Neural progenitor cell (in vitro differentiated cells): ENCODE results near the gene UGT1A4. TPM values are rescaled to one million over a fixed set of nuclear protein-coding genes. Genes with fewer than 3 reads are reported as not detected.

Experiments
- DNase-seq: peaks from one replicate; pipeline ENCODE4 v3.0.0-alpha.2; 2016; ENCODE audit warnings: low spot score
- H2AFZ ChIP-seq: fragments of 200-600 bp; sonication (generic); replicated peaks from 2 replicates; pipeline ENCODE4 v1.6.1; 2016; ENCODE audit warnings: antibody characterized with exemption
- H3F3A ChIP-seq: fragments of 200-600 bp; sonication (generic); 2 replicates; pipeline ENCODE4 v1.6.1; 2016; ENCODE audit warnings: antibody characterized with exemption, low read depth
- H3K27ac ChIP-seq: fragments of 200-600 bp; sonication (generic); 2 replicates; pipeline ENCODE4 v1.5.1; 2016; ENCODE audit warnings: mild to moderate bottlenecking
- H3K27me3 ChIP-seq: fragments of 200-600 bp; sonication (generic); 2 replicates; pipeline ENCODE4 v1.6.1; 2016; ENCODE audit warnings: mild to moderate bottlenecking, moderate library complexity
- H3K36me3 ChIP-seq: fragments of 200-600 bp; sonication (generic); 2 replicates; pipeline ENCODE4 v1.5.1; 2016
- H3K4me1 ChIP-seq: fragments of 200-600 bp; sonication (generic); 2 replicates; pipeline ENCODE4 v1.6.1; 2016; ENCODE audit warnings: mixed run types
- H3K4me2 ChIP-seq: fragments of 200-600 bp; sonication (generic); 2 replicates; pipeline ENCODE4 v1.6.1; 2016
- H3K4me3 ChIP-seq: fragments of 200-600 bp; sonication (generic); 2 replicates; pipeline ENCODE4 v1.5.1; 2016
- H3K79me2 ChIP-seq: fragments of 200-600 bp; sonication (generic); 2 replicates; pipeline ENCODE4 v1.6.1; 2016; ENCODE audit warnings: low read depth
- H3K9ac ChIP-seq: fragments of 200-600 bp; sonication (generic); 2 replicates; pipeline ENCODE4 v1.6.1; 2016
- H3K9me3 ChIP-seq: fragments of 200-600 bp; sonication (generic); 2 replicates; pipeline ENCODE4 v1.5.1; 2016; ENCODE audit warnings: low read depth
- H4K20me1 ChIP-seq: fragments of 200-600 bp; sonication (generic); 2 replicates; pipeline ENCODE4 v1.6.1; 2016; ENCODE audit warnings: low read depth
- H3K27ac Mint-ChIP-seq: 3 replicates; pipeline ENCODE4 v1.8.0; 2021; ENCODE audit warnings: mixed read lengths
- H3K27me3 Mint-ChIP-seq: 2 replicates; pipeline ENCODE4 v1.8.0; 2022; ENCODE audit warnings: low read depth, mild to moderate bottlenecking, inconsistent platforms, moderate library complexity, mixed read lengths; ENCODE audit not compliant: insufficient read depth
- H3K36me3 Mint-ChIP-seq: 3 replicates; pipeline ENCODE4 v1.8.0; 2021; ENCODE audit warnings: mixed read lengths
- H3K4me1 Mint-ChIP-seq: 3 replicates; pipeline ENCODE4 v1.8.0; 2021; ENCODE audit warnings: mixed read lengths
- H3K4me3 Mint-ChIP-seq: 3 replicates; pipeline ENCODE4 v1.8.0; 2021; ENCODE audit warnings: mild to moderate bottlenecking, moderate library complexity, mixed read lengths
- H3K9me3 Mint-ChIP-seq: 3 replicates; pipeline ENCODE4 v1.8.0; 2020; ENCODE audit warnings: mixed read lengths
- EZH2 ChIP-seq: fragments of 200-600 bp; sonication (generic); IDR thresholded peaks from 2 replicates; pipeline ENCODE4 v1.6.1; 2017; ENCODE audit warnings: antibody characterized with exemption, mild to moderate bottlenecking, moderate library complexity
- EZH2phosphoT487 ChIP-seq: fragments of 200-600 bp; sonication (generic); IDR thresholded peaks from 2 replicates; pipeline ENCODE4 v1.6.1; 2017; ENCODE audit warnings: antibody characterized with exemption
- total RNA-seq: library from RNA; depleted of rRNA; stranded (reverse); fragments of >200 nt; gene quantifications from 2 replicates; pipeline ENCODE4 v1.2.3, GENCODE V29; 2015; ENCODE audit warnings: low replicate concordance
- TF ChIP-seq, protein P1 (sequence below): fragments of 200-600 bp; sonication (generic); IDR thresholded peaks from 2 replicates; pipeline ENCODE4 v1.5.1; 2017; ENCODE audit warnings: antibody characterized with exemption, mild to moderate bottlenecking

UGT1A4 gene
- total RNA-seq, 1 donor from 2014 or later, result not detected

DNA sequence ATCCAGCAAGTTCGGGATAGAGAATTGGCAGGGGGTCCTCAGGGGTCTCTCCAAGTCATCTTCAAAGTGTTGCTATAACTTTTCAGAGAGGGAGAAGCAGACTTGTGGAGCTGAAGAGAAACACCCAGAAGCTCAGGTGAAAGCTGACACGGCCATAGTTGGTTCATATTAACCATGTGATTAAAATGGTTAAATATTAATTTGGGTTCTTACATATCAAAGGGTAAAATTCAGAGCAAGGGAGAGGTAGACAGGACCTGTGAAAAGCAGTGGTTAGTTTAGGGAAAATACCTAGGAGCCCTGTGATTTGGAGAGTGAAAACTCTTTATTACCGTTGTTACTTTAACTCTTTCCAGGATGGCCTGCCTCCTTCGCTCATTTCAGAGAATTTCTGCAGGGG lies 25.9 kb upstream of the UGT1A4 start, which contains the start of gene UGT1A6:
Gene UGT1A6 (plus strand): TSS at position 243 of the 400 bp plus-strand sequence. CDS start 115 bp downstream, at position 358.
- H3K9me3 ChIP-seq, result no peaks in the 10 kb centered on the region
- no peaks in the 10 kb centered on the region for H3K4me1 ChIP-seq
- Mint-ChIP-seq H3K9me3 (peaks cover 2% of the 10 kb centered on the region), H3K36me3 (no peaks in the 10 kb centered on the region), H3K4me1 (no peaks in the 10 kb centered on the region), H3K27ac (peak within 1 kb of the TSS; percentile 48), H3K27me3 (peaks cover 2% of the 10 kb centered on the region), H3K4me3 (no peak within 1 kb of the TSS)
- DNase-seq, result no peak
- H3K36me3 ChIP-seq, result no peaks in the 10 kb centered on the region
- H3K79me2 ChIP-seq, result no peaks in the 10 kb centered on the region
- no peaks in the 10 kb centered on the region for H3F3A ChIP-seq
- H3K4me3 ChIP-seq, result no peak within 1 kb of the TSS
- no peak within 1 kb of the TSS for H3K9ac ChIP-seq
- TF ChIP-seq, protein P1, sequence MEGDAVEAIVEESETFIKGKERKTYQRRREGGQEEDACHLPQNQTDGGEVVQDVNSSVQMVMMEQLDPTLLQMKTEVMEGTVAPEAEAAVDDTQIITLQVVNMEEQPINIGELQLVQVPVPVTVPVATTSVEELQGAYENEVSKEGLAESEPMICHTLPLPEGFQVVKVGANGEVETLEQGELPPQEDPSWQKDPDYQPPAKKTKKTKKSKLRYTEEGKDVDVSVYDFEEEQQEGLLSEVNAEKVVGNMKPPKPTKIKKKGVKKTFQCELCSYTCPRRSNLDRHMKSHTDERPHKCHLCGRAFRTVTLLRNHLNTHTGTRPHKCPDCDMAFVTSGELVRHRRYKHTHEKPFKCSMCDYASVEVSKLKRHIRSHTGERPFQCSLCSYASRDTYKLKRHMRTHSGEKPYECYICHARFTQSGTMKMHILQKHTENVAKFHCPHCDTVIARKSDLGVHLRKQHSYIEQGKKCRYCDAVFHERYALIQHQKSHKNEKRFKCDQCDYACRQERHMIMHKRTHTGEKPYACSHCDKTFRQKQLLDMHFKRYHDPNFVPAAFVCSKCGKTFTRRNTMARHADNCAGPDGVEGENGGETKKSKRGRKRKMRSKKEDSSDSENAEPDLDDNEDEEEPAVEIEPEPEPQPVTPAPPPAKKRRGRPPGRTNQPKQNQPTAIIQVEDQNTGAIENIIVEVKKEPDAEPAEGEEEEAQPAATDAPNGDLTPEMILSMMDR, result no peak
- TF ChIP-seq EZH2 (no peak), EZH2phosphoT487 (no peak)
- H3K4me2 ChIP-seq, result no peak within 1 kb of the TSS
- H4K20me1 ChIP-seq, result no peaks in the 10 kb centered on the region
- H2AFZ ChIP-seq, result no peak within 1 kb of the TSS
- H3K27me3 ChIP-seq, result no peaks in the 10 kb centered on the region
- no peak within 1 kb of the TSS for H3K27ac ChIP-seq

DNA sequence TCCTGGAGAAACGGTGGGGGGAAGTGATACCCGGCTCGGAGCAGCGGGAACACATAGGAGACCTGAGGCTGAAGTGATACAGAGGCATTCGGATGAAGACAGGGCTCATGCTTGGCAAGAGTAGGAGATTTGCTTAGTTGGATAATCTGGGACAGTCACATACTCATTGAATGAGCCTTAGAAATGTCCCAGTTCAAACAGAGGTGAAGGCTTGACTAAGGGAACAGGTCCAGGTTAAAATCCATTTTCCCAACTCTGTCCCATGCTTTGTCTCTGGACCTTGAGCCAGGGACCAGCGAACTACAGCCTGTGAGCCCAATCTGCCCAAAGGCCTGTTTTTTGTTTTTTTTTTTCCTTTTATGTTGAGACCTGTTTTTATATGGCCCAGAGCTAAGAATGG lies 24.6 kb upstream of the UGT1A4 start:
- H3K27ac Mint-ChIP-seq, result peak overlapping the region; percentile 48

DNA sequence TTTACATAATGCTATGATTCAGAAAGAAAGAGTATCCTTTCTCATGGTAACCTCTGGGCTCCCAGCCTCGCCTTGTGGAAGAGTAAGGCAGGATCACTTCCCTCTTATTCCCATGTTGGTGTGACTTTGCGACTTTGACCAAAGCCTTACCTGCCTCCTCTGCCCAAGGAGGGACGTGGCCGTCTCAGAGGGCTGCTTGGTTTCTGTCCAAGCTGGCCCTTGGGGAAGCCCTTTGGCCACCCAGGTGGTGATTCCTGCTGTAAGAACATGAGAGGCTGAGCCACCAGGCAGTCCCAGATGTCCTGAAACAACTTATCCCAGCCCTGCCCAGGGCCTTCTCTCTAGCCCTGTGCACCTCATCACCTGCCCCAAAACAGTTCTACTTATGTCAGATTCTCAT lies 19.8 kb upstream of the UGT1A4 start:
- H3K4me3 ChIP-seq, result no peak overlapping the region
- DNase-seq, result no peak
- no peaks in the 10 kb centered on the region for H3K79me2 ChIP-seq
- no peak overlapping the region for H2AFZ ChIP-seq
- H3K9me3 Mint-ChIP-seq, result peaks cover 6% of the 10 kb centered on the region
- peaks cover 17% of the 10 kb centered on the region for H3K4me1 Mint-ChIP-seq
- no peaks in the 10 kb centered on the region for H3K36me3 Mint-ChIP-seq
- H3F3A ChIP-seq, result peaks cover 15% of the 10 kb centered on the region
- no peak overlapping the region for H3K9ac ChIP-seq
- H3K36me3 ChIP-seq, result no peaks in the 10 kb centered on the region
- no peak overlapping the region for H3K27ac Mint-ChIP-seq
- H3K9me3 ChIP-seq, result no peaks in the 10 kb centered on the region
- no peaks in the 10 kb centered on the region for H4K20me1 ChIP-seq
- no peaks in the 10 kb centered on the region for H3K27me3 ChIP-seq
- H3K27ac ChIP-seq, result no peak overlapping the region
- H3K27me3 Mint-ChIP-seq, result peaks cover 3% of the 10 kb centered on the region
- no peak overlapping the region for H3K4me3 Mint-ChIP-seq
- no peak overlapping the region for H3K4me2 ChIP-seq
- peaks cover 18% of the 10 kb centered on the region for H3K4me1 ChIP-seq
- TF ChIP-seq EZH2 (no peak), EZH2phosphoT487 (no peak)
- TF ChIP-seq, protein P1, result no peak

More for the DNA sequence above, 24.6 kb upstream of the UGT1A4 start:
- Histone ChIP-seq H3F3A (no peaks in the 10 kb centered on the region), H2AFZ (no peak overlapping the region), H3K27me3 (no peaks in the 10 kb centered on the region), H3K9me3 (no peaks in the 10 kb centered on the region), H4K20me1 (no peaks in the 10 kb centered on the region), H3K36me3 (no peaks in the 10 kb centered on the region), H3K27ac (no peak overlapping the region), H3K4me3 (no peak overlapping the region), H3K9ac (no peak overlapping the region), H3K4me2 (no peak overlapping the region), H3K79me2 (no peaks in the 10 kb centered on the region), H3K4me1 (peaks cover 3% of the 10 kb centered on the region)
- Mint-ChIP-seq H3K4me1 (peaks cover under 1% of the 10 kb centered on the region), H3K36me3 (no peaks in the 10 kb centered on the region), H3K9me3 (peaks cover 2% of the 10 kb centered on the region), H3K4me3 (no peak overlapping the region), H3K27me3 (peaks cover 2% of the 10 kb centered on the region)
- TF ChIP-seq, protein P1, result no peak
- TF ChIP-seq EZH2phosphoT487, result no peak
- TF ChIP-seq EZH2, result no peak
- DNase-seq, result no peak
